ENCODE results near the gene NAAA.
A peak's percentile ranks its signal among the peaks of the same experiment; 100 is the strongest.
"Not testable (repeated sequence)": the region's sequence is repeated elsewhere in the genome, so short reads cannot be mapped to it uniquely, and the experiment has no call there.

NAAA gene

DNA sequence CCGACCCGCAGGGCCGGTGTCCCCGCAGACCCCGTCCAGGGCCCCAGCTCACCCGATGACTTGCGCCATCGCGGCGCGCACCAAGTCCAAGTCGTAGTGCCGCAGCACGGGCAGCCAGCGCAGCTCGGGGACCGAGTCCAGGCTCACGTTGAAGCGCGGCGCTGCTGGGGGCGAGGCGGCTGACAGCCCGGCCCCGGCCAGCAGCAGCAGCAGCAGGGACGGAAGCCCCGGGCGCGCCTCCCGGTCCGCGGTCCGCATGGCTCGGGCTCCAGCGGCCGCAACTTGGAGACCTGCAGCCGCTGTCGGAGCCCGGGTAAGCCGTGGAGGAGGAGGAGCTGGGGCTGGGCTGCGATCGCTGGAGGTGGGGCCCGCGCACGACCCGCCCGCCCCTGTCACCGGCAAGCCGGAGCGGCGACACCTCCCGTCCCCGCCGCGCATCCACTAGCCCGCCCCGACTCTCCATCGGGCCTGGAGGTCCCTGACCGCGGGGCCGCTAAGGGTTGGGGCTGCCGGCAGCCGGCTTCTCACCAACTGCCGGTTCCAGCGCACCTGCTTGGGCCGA lies at the start of gene NAAA:
TSS of gene NAAA (minus strand) at position 322 of the 562 bp plus-strand sequence. CDS start at position 258, 64 bp downstream.
- H3K27ac ChIP-seq, result no peak within 1 kb of the TSS
- no peak for DNase-seq (ENCODE audit: low read depth, low spot score)

DNA sequence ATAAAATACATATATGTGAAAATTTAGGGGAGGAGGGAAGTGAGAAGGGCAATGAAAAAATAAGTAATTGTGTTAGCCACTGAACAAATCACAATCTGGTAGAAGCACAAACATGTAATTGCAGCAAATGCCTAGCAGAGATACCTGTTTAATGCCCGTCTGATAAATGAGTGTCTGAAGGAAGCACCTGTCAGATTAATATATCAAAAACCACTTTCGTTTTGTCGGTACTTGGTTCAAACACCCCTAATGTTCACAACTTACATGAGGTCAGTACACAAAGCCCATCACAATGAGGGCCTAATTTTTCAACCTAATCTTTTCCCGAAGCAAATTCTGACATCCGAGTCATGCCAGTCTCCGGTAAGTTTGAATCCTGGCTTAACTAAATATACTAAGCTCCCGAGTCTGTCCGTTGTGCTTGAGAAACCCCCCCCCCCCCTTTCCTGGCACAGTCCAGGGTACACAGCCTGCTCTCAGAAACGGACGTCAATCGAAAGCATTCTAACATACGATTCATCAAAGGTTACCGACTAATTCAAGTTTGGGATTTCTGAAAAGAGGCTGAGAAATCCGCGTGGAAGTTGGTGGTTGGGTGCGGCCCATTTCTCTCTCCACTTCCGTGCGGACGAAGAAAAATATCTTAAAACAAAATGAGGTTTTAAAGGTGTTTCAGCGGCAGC lies 49.2 kb upstream of the NAAA start:
- no peak for TF ChIP-seq POLR2AphosphoS5 (IDR thresholded peaks at IDR 0.05; ENCODE audit: borderline replicate concordance, low read depth, low read length)
- no peak for TF ChIP-seq FOXP2 (optimal IDR thresholded peaks at IDR 0.05; ENCODE audit: control extremely low read depth, extremely low read length, insufficient read depth)
- no peak for TF ChIP-seq EZH2 (IDR thresholded peaks at IDR 0.05)
- DNase-seq (ENCODE audit: low read depth, low spot score), result no peak
- no peak overlapping the region for H3K27ac ChIP-seq
- H3K4me3 ChIP-seq, result peak overlapping the region; percentile 99
- peaks cover 32% of the 10 kb centered on the region for H3K36me3 ChIP-seq (ENCODE audit: insufficient read depth, low read length)
- no peaks in the 10 kb centered on the region for H3K9me3 ChIP-seq (ENCODE audit: low read depth, low read length)
- H3K9ac ChIP-seq (ENCODE audit: insufficient read length), result peak overlapping the region; percentile 98

More for the DNA sequence above, at the start of gene NAAA:
- TF ChIP-seq POLR2AphosphoS5 (IDR thresholded peaks at IDR 0.05; ENCODE audit: borderline replicate concordance, low read depth, low read length) (no peak), EZH2 (IDR thresholded peaks at IDR 0.05) (no peak), FOXP2 (optimal IDR thresholded peaks at IDR 0.05; ENCODE audit: control extremely low read depth, extremely low read length, insufficient read depth) (no peak)
- H3K36me3 ChIP-seq (ENCODE audit: insufficient read depth, low read length), result peaks cover 12% of the 10 kb centered on the region
- peak within 1 kb of the TSS; percentile 93 for H3K4me3 ChIP-seq
- H3K9ac ChIP-seq (ENCODE audit: insufficient read length), result peak within 1 kb of the TSS; percentile 77
- H3K9me3 ChIP-seq (ENCODE audit: low read depth, low read length), result no peaks in the 10 kb centered on the region

DNA sequence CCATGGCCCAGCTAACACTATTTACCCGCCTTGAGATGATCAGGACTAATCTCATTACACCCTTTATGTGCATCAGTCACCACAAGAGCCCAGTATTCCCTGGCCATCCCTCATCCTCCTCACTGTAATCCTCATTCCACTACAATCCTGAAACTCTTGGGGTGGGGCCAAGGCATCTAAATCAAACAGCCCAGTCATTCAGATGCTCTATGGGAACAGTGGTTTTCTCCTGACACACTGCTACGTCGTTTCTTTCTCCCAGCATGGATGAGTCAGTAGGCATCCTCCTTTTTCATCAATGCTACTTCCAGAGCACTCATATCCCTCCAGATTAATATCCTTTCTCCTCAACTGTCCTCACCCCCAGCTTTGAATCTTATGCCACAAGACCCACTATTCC lies 44.3 kb upstream of the NAAA start:
- DNase-seq (ENCODE audit: low read depth, low spot score), result no peak
- H3K4me3 ChIP-seq, result no peak overlapping the region

DNA sequence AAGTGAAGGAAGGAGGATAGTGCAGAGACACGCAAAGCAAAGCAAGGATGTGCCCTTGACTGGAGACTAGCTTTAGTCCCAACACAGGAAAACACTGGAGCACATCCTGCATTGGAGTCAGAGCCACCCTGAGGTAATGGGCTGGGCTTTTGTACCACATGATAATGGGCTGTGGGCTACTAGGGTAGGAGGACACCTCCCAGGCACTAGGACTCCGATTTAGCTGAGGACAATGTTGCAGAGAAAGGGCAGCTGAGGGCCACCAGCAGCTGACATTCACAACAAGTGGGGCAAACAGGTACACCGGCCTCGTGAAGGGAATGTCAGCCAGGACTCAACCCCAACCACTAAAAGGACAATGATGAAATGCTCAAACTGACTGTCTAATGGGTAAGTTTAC lies 39.8 kb upstream of the NAAA start:
- no peak for DNase-seq (ENCODE audit: low read depth, low spot score)
- Histone ChIP-seq H3K4me3 (no peak overlapping the region), H3K9ac (ENCODE audit: insufficient read length) (no peak overlapping the region), H3K9me3 (ENCODE audit: low read depth, low read length) (no peaks in the 10 kb centered on the region), H3K27ac (no peak overlapping the region), H3K36me3 (ENCODE audit: insufficient read depth, low read length) (peaks cover 77% of the 10 kb centered on the region)
- TF ChIP-seq EZH2 (IDR thresholded peaks at IDR 0.05) (no peak), FOXP2 (optimal IDR thresholded peaks at IDR 0.05; ENCODE audit: control extremely low read depth, extremely low read length, insufficient read depth) (no peak), POLR2AphosphoS5 (IDR thresholded peaks at IDR 0.05; ENCODE audit: borderline replicate concordance, low read depth, low read length) (no peak)

More for the DNA sequence above, 44.3 kb upstream of the NAAA start:
- Histone ChIP-seq H3K27ac (no peak overlapping the region), H3K9me3 (ENCODE audit: low read depth, low read length) (no peaks in the 10 kb centered on the region), H3K36me3 (ENCODE audit: insufficient read depth, low read length) (peaks cover 66% of the 10 kb centered on the region), H3K9ac (ENCODE audit: insufficient read length) (no peak overlapping the region)
- TF ChIP-seq EZH2 (IDR thresholded peaks at IDR 0.05) (no peak), FOXP2 (optimal IDR thresholded peaks at IDR 0.05; ENCODE audit: control extremely low read depth, extremely low read length, insufficient read depth) (no peak)

DNA sequence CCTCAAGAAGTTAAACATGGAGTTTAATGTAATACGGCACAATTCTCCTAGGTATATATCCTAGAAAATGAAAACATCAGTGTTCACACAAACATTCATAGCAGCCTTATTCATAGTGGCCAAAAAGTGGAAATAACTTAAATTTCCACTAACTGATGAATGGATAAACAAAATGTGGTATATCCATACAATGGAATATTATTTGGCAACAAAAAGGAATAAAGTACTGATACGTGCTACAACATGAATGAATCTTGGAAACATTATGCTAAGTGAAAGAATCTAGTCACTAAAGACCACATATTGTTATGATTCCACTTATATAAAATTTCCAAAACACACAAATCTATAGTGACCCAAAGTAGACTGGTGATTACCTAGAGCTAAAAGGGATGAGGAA lies 35.4 kb upstream of the NAAA start:
- no peak overlapping the region for H3K4me3 ChIP-seq
- no peaks in the 10 kb centered on the region for H3K9me3 ChIP-seq (ENCODE audit: low read depth, low read length)
- no peak for TF ChIP-seq POLR2AphosphoS5 (IDR thresholded peaks at IDR 0.05; ENCODE audit: borderline replicate concordance, low read depth, low read length)
- TF ChIP-seq FOXP2 (optimal IDR thresholded peaks at IDR 0.05; ENCODE audit: control extremely low read depth, extremely low read length, insufficient read depth), result no peak
- TF ChIP-seq EZH2 (IDR thresholded peaks at IDR 0.05), result no peak
- H3K27ac ChIP-seq, result no peak overlapping the region
- no peak for DNase-seq (ENCODE audit: low read depth, low spot score)
- H3K9ac ChIP-seq (ENCODE audit: insufficient read length), result no peak overlapping the region
- H3K36me3 ChIP-seq (ENCODE audit: insufficient read depth, low read length), result peaks cover 86% of the 10 kb centered on the region

DNA sequence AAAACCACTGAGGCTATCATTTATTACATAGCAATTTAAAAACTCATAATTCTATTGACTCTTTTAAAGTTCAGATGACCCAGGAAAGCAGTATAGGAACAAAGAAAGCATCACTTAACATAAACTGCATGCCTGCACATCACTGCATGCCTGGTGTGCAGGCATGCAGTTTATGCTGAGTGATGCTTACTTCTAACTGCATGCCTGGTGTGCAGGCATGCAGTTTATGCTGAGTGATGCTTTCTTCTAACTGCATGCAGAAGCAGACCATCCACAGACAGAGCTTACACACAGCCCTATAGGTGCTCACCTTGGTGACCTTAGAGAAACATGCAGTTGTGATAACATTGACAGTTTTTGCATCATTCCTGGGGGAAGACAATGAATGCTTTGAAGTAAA lies 33.0 kb upstream of the NAAA start:
- no peak for DNase-seq (ENCODE audit: low read depth, low spot score)
- Histone ChIP-seq H3K4me3 (no peak overlapping the region), H3K27ac (no peak overlapping the region), H3K9ac (ENCODE audit: insufficient read length) (no peak overlapping the region), H3K36me3 (ENCODE audit: insufficient read depth, low read length) (peaks cover 95% of the 10 kb centered on the region), H3K9me3 (ENCODE audit: low read depth, low read length) (no peaks in the 10 kb centered on the region)
- TF ChIP-seq POLR2AphosphoS5 (IDR thresholded peaks at IDR 0.05; ENCODE audit: borderline replicate concordance, low read depth, low read length) (no peak), EZH2 (IDR thresholded peaks at IDR 0.05) (no peak), FOXP2 (optimal IDR thresholded peaks at IDR 0.05; ENCODE audit: control extremely low read depth, extremely low read length, insufficient read depth) (no peak)

DNA sequence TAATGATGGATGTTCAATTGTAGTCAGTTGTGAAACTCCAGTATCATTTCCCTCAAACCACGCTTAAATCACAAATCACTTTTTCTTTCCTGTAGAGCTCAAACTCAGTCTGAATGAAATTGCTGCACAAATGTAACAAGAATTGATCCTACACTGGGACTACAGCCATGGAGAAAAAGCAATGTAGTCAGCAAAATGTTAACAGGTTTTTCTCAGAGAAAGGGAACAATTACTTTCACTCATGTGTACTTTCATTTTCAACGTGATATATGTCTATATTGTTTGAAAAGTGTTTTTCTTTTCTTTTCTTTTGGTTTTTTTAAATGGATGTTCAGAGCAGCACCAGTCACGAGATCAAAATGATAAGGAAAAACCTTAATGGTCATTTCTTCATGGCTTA lies 27.3 kb upstream of the NAAA start:
- Histone ChIP-seq H3K9me3 (ENCODE audit: low read depth, low read length) (peaks cover 5% of the 10 kb centered on the region; the same call in 1 of the 2 replicates), H3K4me3 (no peak overlapping the region), H3K36me3 (ENCODE audit: insufficient read depth, low read length) (peaks cover 100% of the 10 kb centered on the region), H3K27ac (no peak overlapping the region), H3K9ac (ENCODE audit: insufficient read length) (no peak overlapping the region)
- TF ChIP-seq FOXP2 (optimal IDR thresholded peaks at IDR 0.05; ENCODE audit: control extremely low read depth, extremely low read length, insufficient read depth) (no peak), EZH2 (IDR thresholded peaks at IDR 0.05) (no peak), POLR2AphosphoS5 (IDR thresholded peaks at IDR 0.05; ENCODE audit: borderline replicate concordance, low read depth, low read length) (no peak)
- DNase-seq (ENCODE audit: low read depth, low spot score), result no peak

DNA sequence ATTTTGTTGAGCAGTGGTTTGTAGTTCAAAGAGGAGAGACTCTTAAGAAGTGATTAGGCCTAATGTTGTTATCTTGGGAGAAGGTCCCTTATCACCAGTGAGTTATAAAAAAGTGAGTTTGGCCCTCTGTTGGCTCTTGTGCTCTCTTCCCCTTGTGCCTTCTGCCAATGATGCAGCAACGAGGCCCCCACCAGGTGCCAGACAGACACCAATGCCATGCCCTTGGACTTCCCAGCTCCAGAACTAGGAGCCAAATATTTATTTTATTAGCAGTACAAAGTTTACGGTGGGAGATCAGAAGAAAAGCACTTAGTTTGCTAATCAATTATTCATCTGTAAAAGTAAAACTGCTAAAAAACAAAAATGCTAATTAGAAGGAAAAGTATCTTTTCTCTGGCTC lies 22.7 kb upstream of the NAAA start:
- peaks cover 96% of the 10 kb centered on the region for H3K36me3 ChIP-seq (ENCODE audit: insufficient read depth, low read length)

DNA sequence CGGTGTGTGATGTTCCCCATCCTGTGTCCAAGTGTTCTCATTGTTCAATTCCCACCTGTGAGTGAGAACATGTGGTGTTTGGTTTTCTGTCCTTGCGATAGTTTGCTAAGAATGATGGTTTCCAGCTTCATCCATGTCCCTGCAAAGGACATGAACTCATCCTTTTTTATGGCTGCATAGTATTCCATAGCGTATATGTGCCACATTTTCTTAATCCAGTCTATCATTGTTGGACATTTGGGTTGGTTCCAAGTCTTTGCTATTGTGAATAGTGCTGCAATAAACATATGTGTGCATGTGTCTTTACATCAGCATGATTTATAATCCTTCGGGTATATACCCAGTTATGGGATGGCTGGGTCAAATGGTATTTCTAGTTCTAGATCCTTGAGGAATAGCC lies 21.3 kb upstream of the NAAA start:
- not testable (repeated sequence) for DNase-seq (ENCODE audit: low read depth, low spot score); H3K27ac ChIP-seq; H3K9ac ChIP-seq (ENCODE audit: insufficient read length); H3K4me3 ChIP-seq; H3K9me3 ChIP-seq (ENCODE audit: low read depth, low read length)
- peaks cover 96% of the 10 kb centered on the region for H3K36me3 ChIP-seq (ENCODE audit: insufficient read depth, low read length)

More for the DNA sequence above, 22.7 kb upstream of the NAAA start:
- DNase-seq (ENCODE audit: low read depth, low spot score), result no peak
- Histone ChIP-seq H3K9me3 (ENCODE audit: low read depth, low read length) (peaks cover 5% of the 10 kb centered on the region; the same call in 1 of the 2 replicates), H3K9ac (ENCODE audit: insufficient read length) (no peak overlapping the region), H3K27ac (no peak overlapping the region), H3K4me3 (no peak overlapping the region)
- TF ChIP-seq EZH2 (IDR thresholded peaks at IDR 0.05) (no peak), FOXP2 (optimal IDR thresholded peaks at IDR 0.05; ENCODE audit: control extremely low read depth, extremely low read length, insufficient read depth) (no peak), POLR2AphosphoS5 (IDR thresholded peaks at IDR 0.05; ENCODE audit: borderline replicate concordance, low read depth, low read length) (no peak)

DNA sequence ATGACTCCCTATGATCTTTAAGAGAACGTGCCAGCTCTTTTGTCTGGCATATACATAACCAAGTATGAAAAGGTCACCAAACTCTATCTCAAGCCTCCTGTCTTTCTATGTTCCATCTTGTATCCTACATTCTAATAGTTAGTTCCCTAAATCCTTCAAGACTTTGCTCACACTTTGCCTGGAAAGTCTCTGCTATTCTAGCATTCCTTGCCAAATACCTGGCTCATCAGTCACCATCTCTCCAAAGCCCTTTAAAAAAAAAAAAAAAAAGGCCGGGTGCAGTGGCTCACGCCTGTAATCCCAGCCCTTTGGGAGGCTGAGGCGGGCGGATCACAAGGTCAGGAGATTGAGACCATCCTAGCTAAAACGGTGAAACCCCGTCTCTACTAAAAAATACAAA lies 17.7 kb upstream of the NAAA start:
- H3K27ac ChIP-seq; H3K9me3 ChIP-seq (ENCODE audit: low read depth, low read length); H3K9ac ChIP-seq (ENCODE audit: insufficient read length); DNase-seq (ENCODE audit: low read depth, low spot score); H3K4me3 ChIP-seq: not testable (repeated sequence)
- H3K36me3 ChIP-seq (ENCODE audit: insufficient read depth, low read length), result peaks cover 88% of the 10 kb centered on the region

DNA sequence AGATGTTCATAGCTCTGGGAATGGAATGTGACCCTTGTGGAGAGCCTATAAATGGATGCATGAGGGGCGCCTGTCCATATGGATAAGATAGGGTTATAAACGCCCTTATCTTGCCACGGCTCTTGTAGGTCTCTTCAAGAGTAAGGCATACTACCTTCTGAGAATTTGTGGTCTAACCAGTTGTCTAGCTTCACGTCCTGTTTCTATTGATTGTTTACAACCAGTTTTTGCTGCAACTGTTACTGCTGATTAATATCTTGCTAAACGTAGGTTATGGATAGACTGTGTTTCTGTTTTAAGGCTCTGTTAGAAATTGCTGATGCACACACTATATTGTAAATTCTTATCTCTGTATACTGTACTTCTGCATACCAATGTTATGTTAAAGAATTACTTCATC lies 14.0 kb upstream of the NAAA start:
- H3K36me3 ChIP-seq (ENCODE audit: insufficient read depth, low read length), result peaks cover 88% of the 10 kb centered on the region
- H3K9ac ChIP-seq (ENCODE audit: insufficient read length); DNase-seq (ENCODE audit: low read depth, low spot score); H3K9me3 ChIP-seq (ENCODE audit: low read depth, low read length); H3K4me3 ChIP-seq; H3K27ac ChIP-seq: not testable (repeated sequence)
